ENCODE results near the gene TCF19.
A peak's percentile ranks its signal among the peaks of the same experiment; 100 is the strongest.

Gene TCF19

DNA sequence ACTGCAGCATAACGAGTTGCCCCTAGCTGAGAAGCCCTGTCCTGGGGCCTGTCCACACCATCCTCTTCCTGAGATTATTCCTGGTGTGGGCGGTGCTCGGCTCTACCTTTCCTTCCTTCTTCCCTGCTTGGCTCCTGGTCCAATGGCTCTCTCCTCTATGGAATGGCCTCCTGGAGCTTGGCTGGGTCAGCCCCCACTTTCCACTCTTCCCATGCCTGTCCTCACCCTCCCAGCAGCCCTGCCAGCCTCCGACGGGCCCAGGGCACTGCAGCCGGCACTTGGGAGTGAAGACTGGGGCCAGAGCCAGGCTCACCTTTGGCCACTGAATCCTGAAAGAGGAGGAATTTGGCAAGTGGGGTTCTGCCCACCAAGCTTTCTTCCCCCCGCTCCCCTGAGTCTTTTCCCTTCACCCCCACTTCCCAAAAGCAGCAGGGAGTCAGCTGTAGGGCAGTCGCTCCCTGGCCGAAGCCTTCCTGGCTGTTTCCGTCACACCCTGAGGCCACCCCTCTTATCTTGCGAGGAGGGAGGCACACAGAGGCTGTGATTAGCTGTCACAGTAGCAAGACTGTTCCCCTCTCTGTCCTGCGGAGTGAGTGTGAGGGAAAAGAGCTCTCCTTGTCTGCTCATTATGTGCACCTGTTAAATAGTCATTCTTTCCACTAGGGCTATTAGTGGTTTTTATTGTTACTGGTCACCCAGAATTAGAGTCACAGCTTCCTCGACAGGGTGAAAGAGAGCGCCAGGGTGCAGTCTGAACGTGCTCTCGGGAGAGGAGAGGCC, 31.8 kb upstream of the TCF19 start:
- Histone ChIP-seq H3K4ac (ENCODE audit: low read depth, low read length) (no peak overlapping the region), H2BK120ac (ENCODE audit: low read depth, low read length) (no peak overlapping the region), H2AK5ac (ENCODE audit: low read length) (no peak overlapping the region), H3K27me3 (ENCODE audit: insufficient read depth, low read length, poor library complexity) (no peaks in the 10 kb centered on the region), H2BK5ac (ENCODE audit: low read length) (no peak overlapping the region), H4K8ac (ENCODE audit: low read depth, low read length) (no peak overlapping the region), H3K79me2 (ENCODE audit: control insufficient read depth, insufficient read depth, low read length) (no peaks in the 10 kb centered on the region), H3K9ac (ENCODE audit: low read length) (no peak overlapping the region), H4K5ac (ENCODE audit: low read length) (no peak overlapping the region), H3K4me3 (ENCODE audit: low read length) (no peak overlapping the region), H3K79me1 (ENCODE audit: low read length) (no peaks in the 10 kb centered on the region), H3K27ac (ENCODE audit: low read depth, low read length) (no peak overlapping the region), H3K56ac (ENCODE audit: low read length) (peak overlapping the region; percentile 35), H2BK15ac (replicated peaks; ENCODE audit: low read depth) (no peak overlapping the region), H3K36me3 (ENCODE audit: control insufficient read depth, insufficient read depth, low read length) (no peaks in the 10 kb centered on the region), H3K4me2 (ENCODE audit: low read length) (no peak overlapping the region), H3K4me1 (ENCODE audit: control insufficient read depth, low read depth, low read length) (no peaks in the 10 kb centered on the region), H3K23ac (ENCODE audit: low read length) (no peak overlapping the region), H3K18ac (ENCODE audit: low read length) (no peak overlapping the region)
- WGBS (ENCODE audit: extremely low coverage, insufficient coverage, low lambda C conversion rate): no CpG with 5 or more reads among the region's 16 CpGs
- peak; percentile 51 for DNase-seq

DNA sequence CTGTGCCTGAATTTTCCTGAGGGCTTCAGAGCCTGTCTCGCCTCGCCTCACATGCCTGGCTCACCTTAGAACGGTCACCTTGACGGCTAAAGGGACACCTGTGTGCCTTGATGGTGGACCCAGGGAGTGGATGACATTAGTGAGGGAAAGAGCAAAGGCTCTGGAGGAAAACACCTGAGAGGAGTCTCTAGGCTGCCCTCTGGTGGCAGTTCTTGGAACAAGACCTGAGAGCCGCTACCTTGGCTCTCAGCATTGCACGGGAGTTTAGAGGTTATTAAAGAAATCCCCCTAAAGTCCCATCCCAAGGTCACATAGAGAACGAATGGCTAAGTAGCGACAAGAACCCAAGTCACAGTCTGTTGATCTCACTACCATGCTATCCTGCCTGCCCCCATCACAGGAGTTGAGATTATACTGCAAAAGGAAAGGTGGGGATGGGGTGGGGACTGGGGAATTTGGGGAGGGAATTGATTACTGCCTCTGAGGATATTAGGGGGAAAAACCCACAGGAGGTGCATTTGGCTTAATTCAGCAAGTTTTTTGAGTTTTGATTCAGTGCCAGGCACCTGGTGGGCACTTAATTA, 30.2 kb upstream of the TCF19 start:
- Histone ChIP-seq H3K4ac (ENCODE audit: low read depth, low read length) (no peak overlapping the region), H3K18ac (ENCODE audit: low read length) (no peak overlapping the region), H3K56ac (ENCODE audit: low read length) (no peak overlapping the region), H3K9ac (ENCODE audit: low read length) (no peak overlapping the region), H4K5ac (ENCODE audit: low read length) (no peak overlapping the region), H3K79me2 (ENCODE audit: control insufficient read depth, insufficient read depth, low read length) (no peaks in the 10 kb centered on the region), H2BK120ac (ENCODE audit: low read depth, low read length) (no peak overlapping the region), H3K27ac (ENCODE audit: low read depth, low read length) (no peak overlapping the region), H2AK5ac (ENCODE audit: low read length) (no peak overlapping the region), H3K4me2 (ENCODE audit: low read length) (no peak overlapping the region), H4K8ac (ENCODE audit: low read depth, low read length) (no peak overlapping the region), H3K36me3 (ENCODE audit: control insufficient read depth, insufficient read depth, low read length) (no peaks in the 10 kb centered on the region), H3K79me1 (ENCODE audit: low read length) (no peaks in the 10 kb centered on the region), H3K23ac (ENCODE audit: low read length) (no peak overlapping the region), H3K4me3 (ENCODE audit: low read length) (no peak overlapping the region), H2BK5ac (ENCODE audit: low read length) (no peak overlapping the region), H3K27me3 (ENCODE audit: insufficient read depth, low read length, poor library complexity) (no peaks in the 10 kb centered on the region), H2BK15ac (replicated peaks; ENCODE audit: low read depth) (no peak overlapping the region), H3K4me1 (ENCODE audit: control insufficient read depth, low read depth, low read length) (no peaks in the 10 kb centered on the region)
- peak; percentile 74 for DNase-seq
- WGBS (ENCODE audit: extremely low coverage, insufficient coverage, low lambda C conversion rate): no CpG with 5 or more reads among the region's 8 CpGs

DNA sequence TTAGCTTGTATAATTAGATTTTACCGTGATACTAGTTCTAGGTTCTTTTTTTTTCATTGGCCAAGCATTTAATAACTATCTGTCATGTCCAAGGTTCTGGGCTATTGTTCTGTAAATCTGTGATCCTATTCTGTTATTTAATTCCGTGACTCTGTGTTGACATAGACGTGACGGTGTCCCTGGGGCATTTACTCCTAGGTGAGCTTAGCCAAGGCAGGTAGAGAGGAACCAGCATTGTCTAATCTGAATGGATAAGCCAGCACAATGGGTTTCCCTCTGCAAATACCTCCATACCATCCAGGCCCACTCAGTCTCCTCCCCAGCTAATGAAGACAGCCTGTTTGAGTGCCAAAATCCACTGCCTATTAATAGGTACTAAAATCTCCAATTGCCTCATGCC, 29.3 kb upstream of the TCF19 start:
- no peak overlapping the region for H3K27ac ChIP-seq (ENCODE audit: low read depth, low read length)
- H3K4me1 ChIP-seq (ENCODE audit: control insufficient read depth, low read depth, low read length): no peaks in the 10 kb centered on the region
- H4K8ac ChIP-seq (ENCODE audit: low read depth, low read length): no peak overlapping the region
- no peak overlapping the region for H3K4ac ChIP-seq (ENCODE audit: low read depth, low read length)
- H3K36me3 ChIP-seq (ENCODE audit: control insufficient read depth, insufficient read depth, low read length): no peaks in the 10 kb centered on the region
- no peaks in the 10 kb centered on the region for H3K27me3 ChIP-seq (ENCODE audit: insufficient read depth, low read length, poor library complexity)
- no peak overlapping the region for H3K23ac ChIP-seq (ENCODE audit: low read length)
- H3K18ac ChIP-seq (ENCODE audit: low read length): no peak overlapping the region
- no peak overlapping the region for H2BK5ac ChIP-seq (ENCODE audit: low read length)
- H2AK5ac ChIP-seq (ENCODE audit: low read length): no peak overlapping the region
- no peaks in the 10 kb centered on the region for H3K79me2 ChIP-seq (ENCODE audit: control insufficient read depth, insufficient read depth, low read length)
- no CpG with 5 or more reads among the region's 4 CpGs for WGBS (ENCODE audit: extremely low coverage, insufficient coverage, low lambda C conversion rate)
- no peak overlapping the region for H2BK15ac ChIP-seq (replicated peaks; ENCODE audit: low read depth)
- no peak overlapping the region for H3K4me3 ChIP-seq (ENCODE audit: low read length)
- no peaks in the 10 kb centered on the region for H3K79me1 ChIP-seq (ENCODE audit: low read length)
- peak overlapping the region; percentile 15 for H3K56ac ChIP-seq (ENCODE audit: low read length)
- H2BK120ac ChIP-seq (ENCODE audit: low read depth, low read length): no peak overlapping the region
- H3K4me2 ChIP-seq (ENCODE audit: low read length): no peak overlapping the region
- no peak overlapping the region for H3K9ac ChIP-seq (ENCODE audit: low read length)
- no peak overlapping the region for H4K5ac ChIP-seq (ENCODE audit: low read length)
- DNase-seq: peak; percentile 27

DNA sequence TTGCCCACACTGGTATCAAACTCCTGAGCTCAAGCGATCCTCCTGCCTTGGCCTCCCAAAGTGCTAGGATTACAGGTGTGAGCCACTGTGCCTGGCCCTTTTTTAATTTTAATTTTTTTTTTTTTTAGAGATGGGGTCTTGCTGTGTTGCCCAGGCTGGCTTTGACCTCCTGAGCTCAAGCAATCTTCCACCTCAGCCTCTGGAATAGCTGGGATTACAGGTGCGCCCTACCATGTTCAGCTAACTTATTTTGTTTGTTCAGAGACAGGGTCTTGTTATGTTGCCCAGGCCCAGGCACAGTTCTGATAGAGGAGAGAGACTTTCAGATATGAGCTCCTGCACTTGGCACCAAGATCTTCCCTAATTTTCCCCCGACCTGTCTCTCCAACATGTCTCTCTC, 27.6 kb upstream of the TCF19 start:
- no peaks in the 10 kb centered on the region for H3K4me1 ChIP-seq (ENCODE audit: control insufficient read depth, low read depth, low read length)
- no peak overlapping the region for H2BK120ac ChIP-seq (ENCODE audit: low read depth, low read length)
- H3K4me3 ChIP-seq (ENCODE audit: low read length): no peak overlapping the region
- H3K56ac ChIP-seq (ENCODE audit: low read length): no peak overlapping the region
- no CpG with 5 or more reads among the region's 3 CpGs for WGBS (ENCODE audit: extremely low coverage, insufficient coverage, low lambda C conversion rate)
- no peak overlapping the region for H2AK5ac ChIP-seq (ENCODE audit: low read length)
- no peak for DNase-seq
- no peak overlapping the region for H4K5ac ChIP-seq (ENCODE audit: low read length)
- H3K9ac ChIP-seq (ENCODE audit: low read length): no peak overlapping the region
- no peaks in the 10 kb centered on the region for H3K79me1 ChIP-seq (ENCODE audit: low read length)
- no peak overlapping the region for H3K4me2 ChIP-seq (ENCODE audit: low read length)
- no peak overlapping the region for H4K8ac ChIP-seq (ENCODE audit: low read depth, low read length)
- no peak overlapping the region for H3K27ac ChIP-seq (ENCODE audit: low read depth, low read length)
- no peaks in the 10 kb centered on the region for H3K79me2 ChIP-seq (ENCODE audit: control insufficient read depth, insufficient read depth, low read length)
- H2BK5ac ChIP-seq (ENCODE audit: low read length): no peak overlapping the region
- no peaks in the 10 kb centered on the region for H3K27me3 ChIP-seq (ENCODE audit: insufficient read depth, low read length, poor library complexity)
- H2BK15ac ChIP-seq (replicated peaks; ENCODE audit: low read depth): no peak overlapping the region
- H3K23ac ChIP-seq (ENCODE audit: low read length): no peak overlapping the region
- H3K36me3 ChIP-seq (ENCODE audit: control insufficient read depth, insufficient read depth, low read length): no peaks in the 10 kb centered on the region
- no peak overlapping the region for H3K18ac ChIP-seq (ENCODE audit: low read length)
- no peak overlapping the region for H3K4ac ChIP-seq (ENCODE audit: low read depth, low read length)

DNA sequence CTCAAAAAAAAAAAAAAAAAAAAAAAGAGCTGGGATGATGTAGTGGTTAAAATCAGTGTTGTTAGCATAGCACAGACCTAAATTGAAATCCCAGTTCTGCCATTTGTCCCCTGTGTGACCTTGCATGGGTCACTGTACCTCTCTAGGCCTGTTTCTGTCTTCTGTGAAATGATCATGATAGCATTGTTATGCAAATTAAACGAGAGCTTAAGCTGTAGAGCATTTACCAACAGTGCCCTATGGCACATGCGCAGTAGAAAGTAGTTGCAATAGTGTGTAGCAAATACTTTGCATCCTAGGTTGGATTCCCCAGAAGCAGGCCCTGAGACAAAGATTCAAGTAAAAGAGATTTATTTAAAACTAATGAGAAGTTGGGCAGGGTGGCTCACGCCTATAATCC, 26.8 kb upstream of the TCF19 start:
- Histone ChIP-seq H3K9ac (ENCODE audit: low read length) (no peak overlapping the region), H3K4me3 (ENCODE audit: low read length) (no peak overlapping the region), H3K4ac (ENCODE audit: low read depth, low read length) (no peak overlapping the region), H3K23ac (ENCODE audit: low read length) (no peak overlapping the region), H3K4me2 (ENCODE audit: low read length) (no peak overlapping the region), H3K18ac (ENCODE audit: low read length) (no peak overlapping the region), H3K79me2 (ENCODE audit: control insufficient read depth, insufficient read depth, low read length) (no peaks in the 10 kb centered on the region), H4K8ac (ENCODE audit: low read depth, low read length) (no peak overlapping the region), H3K56ac (ENCODE audit: low read length) (no peak overlapping the region), H3K36me3 (ENCODE audit: control insufficient read depth, insufficient read depth, low read length) (no peaks in the 10 kb centered on the region), H2BK15ac (replicated peaks; ENCODE audit: low read depth) (no peak overlapping the region), H3K4me1 (ENCODE audit: control insufficient read depth, low read depth, low read length) (no peaks in the 10 kb centered on the region), H3K27ac (ENCODE audit: low read depth, low read length) (no peak overlapping the region), H4K5ac (ENCODE audit: low read length) (no peak overlapping the region), H2BK5ac (ENCODE audit: low read length) (no peak overlapping the region), H2BK120ac (ENCODE audit: low read depth, low read length) (no peak overlapping the region), H3K79me1 (ENCODE audit: low read length) (no peaks in the 10 kb centered on the region), H3K27me3 (ENCODE audit: insufficient read depth, low read length, poor library complexity) (no peaks in the 10 kb centered on the region), H2AK5ac (ENCODE audit: low read length) (no peak overlapping the region)
- DNase-seq: peak; percentile 26
- no CpG with 5 or more reads among the region's 3 CpGs for WGBS (ENCODE audit: extremely low coverage, insufficient coverage, low lambda C conversion rate)

Data from mesendoderm (in vitro differentiated cells).